Erythroblast (primary cell): ENCODE data around the gene TSGA10.

Experiments used
- GATA1 ChIP-seq: IDR thresholded peaks from 2 replicates; pipeline ENCODE4 v1.6.1; 2011; ENCODE audit warnings: low read depth, mild to moderate bottlenecking, control low read depth, low read length, moderate library complexity
- POLR2A ChIP-seq: IDR thresholded peaks from 2 replicates; pipeline ENCODE4 v1.6.1; 2011; ENCODE audit warnings: mild to moderate bottlenecking, low read length

DNA sequence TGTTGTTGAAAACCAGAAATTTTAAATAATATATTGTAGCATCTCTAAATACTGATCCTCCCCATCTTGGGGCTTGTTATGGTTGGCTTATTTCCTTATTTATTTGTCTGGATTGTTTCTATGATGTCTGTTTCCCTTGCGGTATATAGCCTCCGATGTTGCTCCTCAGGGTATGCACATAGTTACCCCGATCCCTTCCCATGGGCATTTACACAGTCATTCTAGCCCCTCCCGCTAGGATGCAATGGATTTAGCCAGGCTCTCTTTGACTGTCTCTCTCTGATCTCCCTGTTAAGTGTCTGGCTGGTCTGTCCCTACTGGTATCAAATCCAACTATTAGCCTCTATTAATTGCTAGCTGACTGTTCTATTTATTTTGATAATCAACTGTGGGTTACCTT is 126.9 kb downstream of the TSGA10 start:
- no peak for TF ChIP-seq POLR2A
- TF ChIP-seq GATA1 = no peak
